Activated CD8-positive, alpha-beta T cell treated with anti-CD3 and anti-CD28 coated beads for 36 hours (primary cell): ENCODE data around the gene CAMK1. TPM values are rescaled to one million over a fixed set of nuclear protein-coding genes. Genes with fewer than 3 reads are reported as not detected.

Experiments
- ATAC-seq: fragments of 200-7000 bp; cut with Tn5 transposase; one replicate; pipeline ENCODE4 v1.10.0; 2021; ENCODE audit warnings: mild to moderate bottlenecking, moderate library complexity
- CTCF ChIA-PET: fragments of 350-600 bp; sonication (Branson Sonifier 250); formaldehyde crosslinking; loops from one replicate; lab custom pipeline; 2021; ENCODE audit warnings: antibody characterized with exemption; lab: Charles Lee
- POLR2A ChIA-PET: fragments of 350-600 bp; sonication (Branson Sonifier 250); formaldehyde crosslinking; loops from one replicate; lab custom pipeline; 2021; ENCODE audit warnings: antibody characterized with exemption; lab: Charles Lee
- DNase-seq: peaks from one replicate; pipeline ENCODE4 v3.0.0-alpha.2; 2020
- H3K27ac Mint-ChIP-seq: one replicate; pipeline ENCODE4 v1.8.0; 2021; ENCODE audit warnings: mild to moderate bottlenecking, mixed read lengths
- H3K27me3 Mint-ChIP-seq: one replicate; pipeline ENCODE4 v1.8.0; 2021; ENCODE audit warnings: mixed read lengths
- H3K36me3 Mint-ChIP-seq: one replicate; pipeline ENCODE4 v1.8.0; 2021; ENCODE audit warnings: low read depth, mixed read lengths
- H3K4me1 Mint-ChIP-seq: one replicate; pipeline ENCODE4 v1.8.0; 2021; ENCODE audit warnings: low read depth, mixed read lengths
- H3K4me3 Mint-ChIP-seq: one replicate; pipeline ENCODE4 v1.8.0; 2021; ENCODE audit warnings: mild to moderate bottlenecking, moderate library complexity, mixed read lengths
- H3K9me3 Mint-ChIP-seq: one replicate; pipeline ENCODE4 v1.8.0; 2021; ENCODE audit warnings: mixed read lengths
- intact Hi-C: fragments of 100-400 bp; cut with micrococcal nuclease; formaldehyde crosslinking; loops from one replicate; pipeline ENCODE4 v1.10.0; 2022
- total RNA-seq, 2 experiments: library from RNA; stranded (reverse); gene quantifications; one replicate each; pipeline ENCODE4 v1.2.3, GENCODE V29; 2021
- TF ChIP-seq, protein P1 (sequence below): fragments of 200-600 bp; IDR thresholded peaks from one replicate; pipeline ENCODE4 v1.8.0; 2022; ENCODE audit warnings: antibody characterized with exemption, mild to moderate bottlenecking

CAMK1 gene
- total RNA-seq, 2 experiments from 2014 or later: 41.7 to 45.7 TPM

DNA sequence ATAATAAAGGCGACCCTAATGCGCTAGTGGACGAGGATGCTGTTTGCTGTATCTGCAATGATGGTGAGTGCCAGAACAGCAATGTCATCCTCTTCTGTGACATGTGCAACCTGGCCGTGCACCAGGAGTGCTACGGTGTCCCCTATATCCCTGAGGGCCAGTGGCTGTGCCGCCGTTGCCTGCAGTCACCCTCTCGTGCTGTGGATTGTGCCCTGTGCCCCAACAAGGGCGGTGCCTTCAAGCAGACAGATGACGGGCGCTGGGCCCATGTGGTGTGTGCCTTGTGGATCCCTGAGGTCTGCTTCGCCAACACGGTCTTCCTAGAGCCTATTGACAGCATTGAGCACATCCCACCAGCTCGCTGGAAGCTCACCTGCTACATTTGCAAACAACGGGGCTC is 30.6 kb downstream of the CAMK1 start:
- Mint-ChIP-seq H3K9me3 (no peaks in the 10 kb centered on the region), H3K27ac (no peak overlapping the region)

GRCh38 chr3:9736831-9737230 is 32.9 kb downstream of the CAMK1 start:
- ATAC-seq: peak; percentile 60
- DNase-seq: peak; percentile 33
- intact Hi-C loops: no loop called here

More for the DNA sequence above, 30.6 kb downstream of the CAMK1 start:
- DNase-seq (no peak), ATAC-seq (no peak)
- POLR2A ChIA-PET: interaction anchor here (1.0 to 2.2 kb wide), 2 partner anchors 10 to 41 kb away, joined by 4 to 7 read pairs; partner anchors contain the start of gene OGG1
- intact Hi-C loops: no loop called here
- TF ChIP-seq, protein P1, sequence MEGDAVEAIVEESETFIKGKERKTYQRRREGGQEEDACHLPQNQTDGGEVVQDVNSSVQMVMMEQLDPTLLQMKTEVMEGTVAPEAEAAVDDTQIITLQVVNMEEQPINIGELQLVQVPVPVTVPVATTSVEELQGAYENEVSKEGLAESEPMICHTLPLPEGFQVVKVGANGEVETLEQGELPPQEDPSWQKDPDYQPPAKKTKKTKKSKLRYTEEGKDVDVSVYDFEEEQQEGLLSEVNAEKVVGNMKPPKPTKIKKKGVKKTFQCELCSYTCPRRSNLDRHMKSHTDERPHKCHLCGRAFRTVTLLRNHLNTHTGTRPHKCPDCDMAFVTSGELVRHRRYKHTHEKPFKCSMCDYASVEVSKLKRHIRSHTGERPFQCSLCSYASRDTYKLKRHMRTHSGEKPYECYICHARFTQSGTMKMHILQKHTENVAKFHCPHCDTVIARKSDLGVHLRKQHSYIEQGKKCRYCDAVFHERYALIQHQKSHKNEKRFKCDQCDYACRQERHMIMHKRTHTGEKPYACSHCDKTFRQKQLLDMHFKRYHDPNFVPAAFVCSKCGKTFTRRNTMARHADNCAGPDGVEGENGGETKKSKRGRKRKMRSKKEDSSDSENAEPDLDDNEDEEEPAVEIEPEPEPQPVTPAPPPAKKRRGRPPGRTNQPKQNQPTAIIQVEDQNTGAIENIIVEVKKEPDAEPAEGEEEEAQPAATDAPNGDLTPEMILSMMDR: no peak
- Mint-ChIP-seq H3K27me3 (no peaks in the 10 kb centered on the region), H3K4me3 (no peak overlapping the region), H3K36me3 (peaks cover 62% of the 10 kb centered on the region), H3K4me1 (peaks cover 30% of the 10 kb centered on the region)
- CTCF ChIA-PET: interaction anchor here (2.5 to 4.7 kb wide), 2 partner anchors 10 to 12 kb away, joined by 9 to 35 read pairs; partner anchors contain the start of gene OGG1

DNA sequence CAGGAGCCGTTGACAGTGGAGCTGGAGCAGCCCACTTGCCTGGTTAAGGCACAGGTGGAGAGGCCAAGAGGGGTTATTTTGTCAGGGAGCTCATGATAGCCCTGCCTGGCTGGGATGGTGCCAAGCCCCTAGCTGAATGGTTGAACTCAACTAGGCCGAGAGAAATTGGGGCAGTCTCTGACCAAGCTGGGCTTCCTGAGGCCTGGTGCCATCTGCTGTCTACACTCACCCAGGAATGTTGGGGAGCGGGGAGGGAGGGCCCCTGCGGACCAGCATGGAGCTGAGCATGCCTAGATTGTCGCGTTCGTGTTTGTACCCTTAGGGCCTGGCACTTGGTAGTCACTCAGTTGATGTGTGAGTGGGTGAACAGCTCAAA is 37.0 kb downstream of the CAMK1 start:
- no peak for DNase-seq
- Mint-ChIP-seq H3K27ac (peak overlapping the region; percentile 91), H3K4me1 (peaks cover 65% of the 10 kb centered on the region), H3K27me3 (no peaks in the 10 kb centered on the region), H3K4me3 (peak overlapping the region; percentile 97), H3K9me3 (no peaks in the 10 kb centered on the region), H3K36me3 (peaks cover 39% of the 10 kb centered on the region)
- ChIA-PET CTCF (interaction anchor here (0.9 to 3.7 kb wide), 10 partner anchors 11 to 229 kb away, joined by 3 to 13 read pairs (median 4); partner anchors contain the start of genes ARPC4, CRELD1, OGG1 and TADA3), POLR2A (interaction anchor here (1.1 to 4.8 kb wide), 7 partner anchors 8 to 76 kb away, joined by 3 to 50 read pairs (median 8); partner anchors contain the start of genes CAMK1 and OGG1)
- TF ChIP-seq, protein P1: no peak
- intact Hi-C loops: no loop called here
- ATAC-seq: no peak

More at GRCh38 chr3:9736831-9737230, 32.9 kb downstream of the CAMK1 start:
- POLR2A ChIA-PET: interaction anchor here (0.9 to 2.1 kb wide), 7 partner anchors 8 to 72 kb away, joined by 3 to 8 read pairs (median 4); partner anchors contain the start of gene OGG1
- Mint-ChIP-seq H3K4me3 (no peak overlapping the region), H3K4me1 (peaks cover 49% of the 10 kb centered on the region), H3K27me3 (no peaks in the 10 kb centered on the region), H3K36me3 (peaks cover 65% of the 10 kb centered on the region), H3K9me3 (no peaks in the 10 kb centered on the region), H3K27ac (peak overlapping the region; percentile 44)
- CTCF ChIA-PET: interaction anchor here (1.0 to 4.7 kb wide), 6 partner anchors 9 to 233 kb away, joined by 3 to 35 read pairs (median 6); partner anchors contain the start of gene OGG1
- TF ChIP-seq, protein P1: no peak

DNA sequence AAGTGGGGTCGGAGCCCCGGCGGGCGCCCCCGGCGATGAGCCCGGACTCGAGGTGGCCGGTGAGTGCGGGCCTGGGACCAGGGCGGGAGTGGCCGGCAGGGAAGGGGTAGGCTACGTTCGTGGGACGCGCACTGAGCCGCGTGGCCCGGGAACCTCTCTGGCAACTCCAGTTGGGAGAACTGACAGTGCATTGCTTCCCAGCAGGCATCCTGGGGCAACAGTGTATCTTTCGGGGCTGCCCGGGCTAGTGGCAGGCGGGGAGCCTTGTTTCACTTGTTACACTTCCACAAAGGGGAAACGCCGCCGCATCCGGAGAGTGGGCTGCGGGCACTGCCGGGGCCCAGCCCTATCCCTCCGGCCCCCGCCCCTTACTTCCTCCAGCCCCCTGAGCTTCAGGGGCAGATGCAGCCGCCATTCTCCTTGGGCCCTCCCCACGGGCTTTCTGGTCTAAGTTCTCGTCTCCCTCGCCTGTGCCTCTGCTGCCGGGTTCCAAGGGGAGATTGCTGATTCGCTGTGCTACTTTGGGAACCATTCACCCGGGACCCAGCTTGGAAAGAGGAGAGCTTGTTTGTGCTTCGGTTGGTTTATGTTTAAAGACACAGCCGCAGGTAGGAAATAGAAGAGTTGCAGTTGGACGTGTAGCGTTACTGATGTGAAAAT is 37.5 kb downstream of the CAMK1 start:
- peaks cover 68% of the 10 kb centered on the region for H3K4me1 Mint-ChIP-seq

More for the DNA sequence above, 37.5 kb downstream of the CAMK1 start:
- H3K27ac Mint-ChIP-seq: peak overlapping the region; percentile 91
- ATAC-seq: peak; percentile 2
- peak; percentile 77 for DNase-seq
- H3K4me3 Mint-ChIP-seq: peak overlapping the region; percentile 97
- H3K9me3 Mint-ChIP-seq: no peaks in the 10 kb centered on the region
- POLR2A ChIA-PET: interaction anchor here (0.9 to 4.8 kb wide), 14 partner anchors 9 to 335 kb away, joined by 3 to 50 read pairs (median 6); partner anchors contain the start of genes ARPC4, CAMK1, CRELD1 and OGG1
- intact Hi-C loops: no loop called here
- no peaks in the 10 kb centered on the region for H3K27me3 Mint-ChIP-seq
- TF ChIP-seq, protein P1: no peak
- peaks cover 39% of the 10 kb centered on the region for H3K36me3 Mint-ChIP-seq
- CTCF ChIA-PET: interaction anchor here (1.0 to 6.7 kb wide), 10 partner anchors 12 to 229 kb away, joined by 3 to 52 read pairs (median 6); partner anchors contain the start of genes ARPC4, CRELD1, OGG1 and TADA3
